GM12891 (cell line): ENCODE results near the gene SLC2A11.

Experiments used
- DNase-seq: peaks from one replicate; pipeline ENCODE4 v3.0.0; 2011; ENCODE audit warnings: low spot score; ENCODE audit not compliant: insufficient read length
- FAIRE-seq: peaks from 2 replicates; lab custom pipeline; 2011; peaks lifted over from hg19 to GRCh38; lab: Jason Lieb, UNC
- PAX5 ChIP-seq: IDR thresholded peaks from 2 replicates; pipeline ENCODE4 v1.6.1; 2011; ENCODE audit warnings: low read length, moderate library complexity, mild to moderate bottlenecking; ENCODE audit not compliant: insufficient read depth, severe bottlenecking
- POLR2A ChIP-seq: IDR thresholded peaks from 2 replicates; pipeline ENCODE4 v1.6.1; 2011; ENCODE audit warnings: low read depth, low read length, control low read depth
- POLR2AphosphoS5 ChIP-seq: IDR thresholded peaks from 2 replicates; pipeline ENCODE4 v1.6.1; 2011; ENCODE audit warnings: low read depth, low read length, control low read depth
- POU2F2 ChIP-seq: IDR thresholded peaks from 2 replicates; pipeline ENCODE4 v1.6.1; 2011; ENCODE audit warnings: low read depth, mild to moderate bottlenecking, control low read depth, low read length, moderate library complexity
- SPI1 ChIP-seq: IDR thresholded peaks from 2 replicates; pipeline ENCODE4 v1.6.1; 2011; ENCODE audit warnings: low read depth, low read length, control low read depth
- TAF1 ChIP-seq: IDR thresholded peaks from 2 replicates; pipeline ENCODE4 v1.6.1; 2011; ENCODE audit warnings: low read depth, low read length, control low read depth

Gene SLC2A11

GRCh38 chr22:23922921-23923320 is 65.2 kb downstream of the SLC2A11 start:
- no peak for TF ChIP-seq POU2F2
- no peak for TF ChIP-seq PAX5
- no peak for TF ChIP-seq POLR2A
- FAIRE-seq: no peak
- no peak for DNase-seq

- DNase-seq (no peak), FAIRE-seq (peak; percentile 9)
- TF ChIP-seq PAX5: no peak
- no peak for TF ChIP-seq POU2F2
- no peak for TF ChIP-seq POLR2AphosphoS5
- no peak for TF ChIP-seq SPI1
- no peak for TF ChIP-seq POLR2A
- no peak for TF ChIP-seq TAF1
These were observed 67.4 kb downstream of the SLC2A11 start for GRCh38 chr22:23925020-23925606.

GRCh38 chr22:23926561-23926960 is 68.9 kb downstream of the SLC2A11 start:
- no peak for TF ChIP-seq PAX5
- TF ChIP-seq POU2F2: no peak
- TF ChIP-seq SPI1: no peak
- no peak for TF ChIP-seq POLR2A
- no peak for TF ChIP-seq TAF1
- no peak for TF ChIP-seq POLR2AphosphoS5
- FAIRE-seq: no peak
- DNase-seq: no peak
